ENCODE data around the gene STK32C. TPM values are rescaled to one million over a fixed set of nuclear protein-coding genes. Genes with fewer than 3 reads are reported as not detected.

Gene STK32C
- total and polyA plus RNA-seq, 2 of the 4 experiments (the other 2 are of a cell fraction): 5.0 to 8.3 TPM

DNA sequence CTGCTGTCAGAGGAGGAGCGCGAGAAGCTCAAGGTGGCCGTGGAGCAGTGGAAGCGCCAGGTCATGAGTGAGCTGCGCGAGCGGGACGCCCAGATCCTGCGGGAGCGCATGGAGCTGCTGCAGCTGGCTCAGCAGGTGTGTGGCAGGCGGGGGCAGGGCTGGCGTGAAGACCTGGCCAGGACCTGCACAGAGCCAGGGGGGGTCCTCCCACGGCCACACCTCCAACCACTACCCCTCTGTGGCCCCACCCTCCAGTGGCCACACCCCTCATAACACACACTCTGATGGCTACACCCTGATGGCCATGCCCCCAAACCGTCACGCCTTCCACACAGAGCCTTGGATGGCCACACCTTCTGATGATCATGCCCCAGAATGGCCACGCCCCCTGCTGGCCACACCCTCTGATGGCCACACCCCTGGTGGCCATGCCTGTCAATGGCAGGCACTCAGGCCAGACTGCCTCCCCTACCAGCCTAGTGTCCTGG, 144.4 kb downstream of the STK32C start:
- in situ Hi-C loops (cut with MboI; ENCODE audit: low sequenced_read_pairs): no loop called here
- dilution Hi-C loops (cut with HindIII; ENCODE audit: low sequenced_read_pairs, unreplicated experiment): no loop called here
- Histone ChIP-seq H4K8ac (ENCODE audit: low read depth in 2 of 2, low read length in 2 of 2) (no peak overlapping the region), H3K9ac (ENCODE audit: low read depth, low read length) (no peak overlapping the region), H2BK120ac (ENCODE audit: low read depth, low read length) (no peak overlapping the region), H3K4ac (ENCODE audit: low read depth, low read length) (no peak overlapping the region), H3K14ac (replicated peaks; ENCODE audit: low read depth, low read length) (no peak overlapping the region), H3K36me3 (ENCODE audit: control insufficient read depth, insufficient read depth, low read length) (no peaks in the 10 kb centered on the region), H2AK5ac (ENCODE audit: low read depth, low read length) (no peak overlapping the region), H3K4me2 (ENCODE audit: low read depth, low read length) (no peak overlapping the region), H3K56ac (ENCODE audit: extremely low read depth, insufficient read depth, low read length) (no peak overlapping the region), H2BK20ac (ENCODE audit: low read depth, low read length) (no peak overlapping the region), H3K9me1 (ENCODE audit: insufficient read depth, low read length) (no peaks in the 10 kb centered on the region), H3K23ac (ENCODE audit: low read depth, low read length) (no peak overlapping the region), H4K91ac (ENCODE audit: insufficient read depth, low read depth, low read length) (no peak overlapping the region), H2BK5ac (ENCODE audit: low read depth, low read length, poor library complexity, severe bottlenecking) (no peak overlapping the region), H3K4me3 (ENCODE audit: insufficient read depth, low read depth, low read length) (no peak overlapping the region), H3K79me1 (ENCODE audit: low read depth in 1 of 2, low read length in 2 of 2) (no peaks in the 10 kb centered on the region), H4K20me1 (ENCODE audit: insufficient read depth, low read length) (no peaks in the 10 kb centered on the region), H2AK9ac (replicated peaks; ENCODE audit: low read depth, low read length, poor library complexity) (no peak overlapping the region), H3K18ac (ENCODE audit: low read depth, low read length) (no peak overlapping the region), H2BK15ac (ENCODE audit: low read depth, low read length) (no peak overlapping the region), H2AFZ (replicated peaks; ENCODE audit: low read length, poor library complexity) (peak overlapping the region; percentile 34), H3K9me3 (ENCODE audit: control insufficient read depth, insufficient read depth, low read length) (no peaks in the 10 kb centered on the region), H3K27ac (ENCODE audit: insufficient read depth, low read length) (no peak overlapping the region), H4K5ac (ENCODE audit: low read depth, low read length) (no peak overlapping the region), H3K4me1 (ENCODE audit: control insufficient read depth, insufficient read depth, low read length) (no peaks in the 10 kb centered on the region), H3K27me3 (ENCODE audit: control insufficient read depth, insufficient read depth, low read length) (no peaks in the 10 kb centered on the region; the same call in 1 of the 2 replicates)
- ChIA-PET POLR2A (ENCODE audit: unreplicated experiment) (no interaction called here), CTCF (no interaction called here)
- ATAC-seq (ENCODE audit: low read depth): peak; percentile 51
- no peak for DNase-seq
- no peak for TF ChIP-seq NFE2L2 (IDR thresholded peaks at IDR 0.05; ENCODE audit: low read depth, low read length)
- no peak for TF ChIP-seq RAD21 (IDR thresholded peaks at IDR 0.05; ENCODE audit: low read length)
- TF ChIP-seq, protein P1, sequence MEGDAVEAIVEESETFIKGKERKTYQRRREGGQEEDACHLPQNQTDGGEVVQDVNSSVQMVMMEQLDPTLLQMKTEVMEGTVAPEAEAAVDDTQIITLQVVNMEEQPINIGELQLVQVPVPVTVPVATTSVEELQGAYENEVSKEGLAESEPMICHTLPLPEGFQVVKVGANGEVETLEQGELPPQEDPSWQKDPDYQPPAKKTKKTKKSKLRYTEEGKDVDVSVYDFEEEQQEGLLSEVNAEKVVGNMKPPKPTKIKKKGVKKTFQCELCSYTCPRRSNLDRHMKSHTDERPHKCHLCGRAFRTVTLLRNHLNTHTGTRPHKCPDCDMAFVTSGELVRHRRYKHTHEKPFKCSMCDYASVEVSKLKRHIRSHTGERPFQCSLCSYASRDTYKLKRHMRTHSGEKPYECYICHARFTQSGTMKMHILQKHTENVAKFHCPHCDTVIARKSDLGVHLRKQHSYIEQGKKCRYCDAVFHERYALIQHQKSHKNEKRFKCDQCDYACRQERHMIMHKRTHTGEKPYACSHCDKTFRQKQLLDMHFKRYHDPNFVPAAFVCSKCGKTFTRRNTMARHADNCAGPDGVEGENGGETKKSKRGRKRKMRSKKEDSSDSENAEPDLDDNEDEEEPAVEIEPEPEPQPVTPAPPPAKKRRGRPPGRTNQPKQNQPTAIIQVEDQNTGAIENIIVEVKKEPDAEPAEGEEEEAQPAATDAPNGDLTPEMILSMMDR (conservative IDR thresholded peaks at IDR 0.05; ENCODE audit: low read depth, low read length): no peak; the same call in 1 of the 2 replicates
- intact Hi-C loops (cut with micrococcal nuclease): no loop called here
- no TSS peak for BruUV-seq (replicated peaks)
- WGBS, 2 experiments (ENCODE audit: extremely low coverage in 2 of 2, insufficient read length in 1 of 2): 47% methylated on average over 12 of the region's 16 CpGs; no CpG with 5 or more reads in 1 of the 2 experiments
